ENCODE data around the gene TOMM20.

DNA sequence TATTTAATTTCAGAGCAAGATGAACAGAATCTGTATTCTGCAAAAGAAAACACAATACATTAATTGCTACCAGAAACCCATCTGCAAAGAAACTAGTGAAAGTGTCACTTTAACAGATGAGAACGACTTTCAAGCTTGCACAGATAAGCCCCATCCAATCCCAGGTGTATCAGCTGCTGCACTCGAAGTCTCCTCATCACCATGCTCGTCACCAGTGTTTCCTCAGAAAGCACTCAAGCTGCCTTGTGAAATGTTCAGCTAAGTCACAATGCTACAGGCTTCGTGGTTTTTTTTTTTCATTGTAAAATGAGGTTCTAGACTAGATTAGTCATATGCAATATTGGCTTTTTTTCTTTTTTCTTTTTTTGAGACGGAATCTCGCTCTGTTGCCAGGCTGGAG, 3.3 kb upstream of the TOMM20 start:
- TF ChIP-seq, protein P1, sequence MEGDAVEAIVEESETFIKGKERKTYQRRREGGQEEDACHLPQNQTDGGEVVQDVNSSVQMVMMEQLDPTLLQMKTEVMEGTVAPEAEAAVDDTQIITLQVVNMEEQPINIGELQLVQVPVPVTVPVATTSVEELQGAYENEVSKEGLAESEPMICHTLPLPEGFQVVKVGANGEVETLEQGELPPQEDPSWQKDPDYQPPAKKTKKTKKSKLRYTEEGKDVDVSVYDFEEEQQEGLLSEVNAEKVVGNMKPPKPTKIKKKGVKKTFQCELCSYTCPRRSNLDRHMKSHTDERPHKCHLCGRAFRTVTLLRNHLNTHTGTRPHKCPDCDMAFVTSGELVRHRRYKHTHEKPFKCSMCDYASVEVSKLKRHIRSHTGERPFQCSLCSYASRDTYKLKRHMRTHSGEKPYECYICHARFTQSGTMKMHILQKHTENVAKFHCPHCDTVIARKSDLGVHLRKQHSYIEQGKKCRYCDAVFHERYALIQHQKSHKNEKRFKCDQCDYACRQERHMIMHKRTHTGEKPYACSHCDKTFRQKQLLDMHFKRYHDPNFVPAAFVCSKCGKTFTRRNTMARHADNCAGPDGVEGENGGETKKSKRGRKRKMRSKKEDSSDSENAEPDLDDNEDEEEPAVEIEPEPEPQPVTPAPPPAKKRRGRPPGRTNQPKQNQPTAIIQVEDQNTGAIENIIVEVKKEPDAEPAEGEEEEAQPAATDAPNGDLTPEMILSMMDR (IDR thresholded peaks at IDR 0.05; ENCODE audit: poor library complexity), result no peak
- no peak for TF ChIP-seq EZH2 (IDR thresholded peaks at IDR 0.05; ENCODE audit: borderline replicate concordance)
- no peak for TF ChIP-seq EZH2phosphoT487 (IDR thresholded peaks at IDR 0.05; ENCODE audit: low read depth, severe bottlenecking, unreplicated experiment)
